Spleen (tissue), 7 donors: ENCODE measurements around the gene PTPRA.

Source experiments
- CTCF ChIP-seq, 11 experiments: fragments of 200-600 bp in 7 of 11; fragments of 450-650 bp in 4 of 11; sonication (generic) in 4 of 11; IDR thresholded peaks in 8 of 11; conservative IDR thresholded peaks in 3 of 11; 1 replicate in 7 of 11; 2 replicates in 4 of 11; pipeline versions ENCODE4 v1.4.0 to v1.8.0; 2016 to 2021; ENCODE audit warnings: antibody characterized with exemption in 11 of 11, inconsistent platforms in 4 of 11, mild to moderate bottlenecking in 1 of 11
- POLR2AphosphoS5 ChIP-seq, 3 donors: sonication (generic); formaldehyde crosslinking; IDR thresholded peaks; one replicate each; pipeline ENCODE4 v1.5.1; 2017; ENCODE audit warnings: antibody characterized with exemption in 3 of 3
- donor health status: DM: no; HTN: no; CAD: no; lungs with moderate emphysema.
- donor health status: DM: no; HTN: no; CAD: no.
- donor health status: DM: no; HTN: no; CAD: no.

- no peak for TF ChIP-seq CTCF (IDR thresholded peaks at IDR 0.05 in 8 of 11, conservative IDR thresholded peaks at IDR 0.05 in 3 of 11)
- TF ChIP-seq POLR2AphosphoS5 (IDR thresholded peaks at IDR 0.05) = no peak
Observed at GRCh38 chr20:2919518-2920245, 46.4 kb downstream of the PTPRA start.
